ENCODE measurements around the gene KRT31.

Gene KRT31

GRCh38 chr17:41417127-41417526 is 19.7 kb upstream of the KRT31 start:
- peaks cover 10% of the 10 kb centered on the region for H3K4me1 ChIP-seq (ENCODE audit: control insufficient read depth, low read depth, low read length)
- H3K27me3 ChIP-seq (ENCODE audit: control insufficient read depth, insufficient read depth, low read length), result no peaks in the 10 kb centered on the region
- no peak overlapping the region for H3K4me3 ChIP-seq (ENCODE audit: low read length)
- H3K27ac ChIP-seq (ENCODE audit: low read length), result no peak overlapping the region
- H3K36me3 ChIP-seq (ENCODE audit: control insufficient read depth, low read depth, low read length), result no peaks in the 10 kb centered on the region
- no peaks in the 10 kb centered on the region for H3K9me3 ChIP-seq (ENCODE audit: control insufficient read depth, low read depth, low read length)
- no peak overlapping the region for H3K9ac ChIP-seq (ENCODE audit: low read length)

GRCh38 chr17:41416479-41416878 is 19.1 kb upstream of the KRT31 start:
- no peaks in the 10 kb centered on the region for H3K27me3 ChIP-seq (ENCODE audit: control insufficient read depth, insufficient read depth, low read length)
- H3K4me3 ChIP-seq (ENCODE audit: low read length), result no peak overlapping the region
- peaks cover 10% of the 10 kb centered on the region for H3K4me1 ChIP-seq (ENCODE audit: control insufficient read depth, low read depth, low read length)
- no peaks in the 10 kb centered on the region for H3K36me3 ChIP-seq (ENCODE audit: control insufficient read depth, low read depth, low read length)
- no peak overlapping the region for H3K9ac ChIP-seq (ENCODE audit: low read length)
- no peaks in the 10 kb centered on the region for H3K9me3 ChIP-seq (ENCODE audit: control insufficient read depth, low read depth, low read length)
- H3K27ac ChIP-seq (ENCODE audit: low read length), result no peak overlapping the region

GRCh38 chr17:41415833-41416335 is 18.5 kb upstream of the KRT31 start:
- Histone ChIP-seq H3K4me1 (ENCODE audit: control insufficient read depth, low read depth, low read length) (peaks cover 10% of the 10 kb centered on the region), H3K9ac (ENCODE audit: low read length) (no peak overlapping the region), H3K9me3 (ENCODE audit: control insufficient read depth, low read depth, low read length) (no peaks in the 10 kb centered on the region), H3K4me3 (ENCODE audit: low read length) (no peak overlapping the region), H3K27me3 (ENCODE audit: control insufficient read depth, insufficient read depth, low read length) (no peaks in the 10 kb centered on the region), H3K27ac (ENCODE audit: low read length) (no peak overlapping the region), H3K36me3 (ENCODE audit: control insufficient read depth, low read depth, low read length) (no peaks in the 10 kb centered on the region)

- Histone ChIP-seq H3K4me1 (ENCODE audit: control insufficient read depth, low read depth, low read length) (peaks cover 10% of the 10 kb centered on the region), H3K9me3 (ENCODE audit: control insufficient read depth, low read depth, low read length) (no peaks in the 10 kb centered on the region), H3K9ac (ENCODE audit: low read length) (no peak overlapping the region), H3K27me3 (ENCODE audit: control insufficient read depth, insufficient read depth, low read length) (no peaks in the 10 kb centered on the region), H3K27ac (ENCODE audit: low read length) (no peak overlapping the region), H3K36me3 (ENCODE audit: control insufficient read depth, low read depth, low read length) (no peaks in the 10 kb centered on the region), H3K4me3 (ENCODE audit: low read length) (no peak overlapping the region)
Observed at GRCh38 chr17:41415411-41415810, 18.0 kb upstream of the KRT31 start.

DNA sequence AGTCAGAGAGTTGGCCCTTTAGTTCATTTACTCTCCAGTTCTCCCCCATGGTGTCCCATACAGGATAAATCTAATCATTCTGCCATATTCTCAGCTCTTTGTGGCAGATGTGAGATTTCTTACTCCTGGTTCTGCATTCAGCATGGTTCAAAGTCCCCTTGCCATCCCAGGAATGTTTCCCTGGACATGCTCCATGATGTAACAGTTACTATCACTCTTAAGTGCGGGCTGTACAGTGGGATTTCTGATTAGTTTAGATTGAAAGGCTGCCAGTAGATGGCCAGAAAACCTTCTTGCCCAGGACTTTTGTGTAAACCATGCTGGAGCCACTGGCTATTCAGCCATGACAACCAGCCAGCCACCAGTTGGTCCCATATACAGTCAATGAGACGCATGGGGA is 16.6 kb upstream of the KRT31 start:
- Histone ChIP-seq H3K9ac (ENCODE audit: low read length) (no peak overlapping the region), H3K27me3 (ENCODE audit: control insufficient read depth, insufficient read depth, low read length) (no peaks in the 10 kb centered on the region), H3K4me3 (ENCODE audit: low read length) (no peak overlapping the region), H3K4me1 (ENCODE audit: control insufficient read depth, low read depth, low read length) (peaks cover 10% of the 10 kb centered on the region), H3K27ac (ENCODE audit: low read length) (no peak overlapping the region), H3K9me3 (ENCODE audit: control insufficient read depth, low read depth, low read length) (no peaks in the 10 kb centered on the region), H3K36me3 (ENCODE audit: control insufficient read depth, low read depth, low read length) (no peaks in the 10 kb centered on the region)

DNA sequence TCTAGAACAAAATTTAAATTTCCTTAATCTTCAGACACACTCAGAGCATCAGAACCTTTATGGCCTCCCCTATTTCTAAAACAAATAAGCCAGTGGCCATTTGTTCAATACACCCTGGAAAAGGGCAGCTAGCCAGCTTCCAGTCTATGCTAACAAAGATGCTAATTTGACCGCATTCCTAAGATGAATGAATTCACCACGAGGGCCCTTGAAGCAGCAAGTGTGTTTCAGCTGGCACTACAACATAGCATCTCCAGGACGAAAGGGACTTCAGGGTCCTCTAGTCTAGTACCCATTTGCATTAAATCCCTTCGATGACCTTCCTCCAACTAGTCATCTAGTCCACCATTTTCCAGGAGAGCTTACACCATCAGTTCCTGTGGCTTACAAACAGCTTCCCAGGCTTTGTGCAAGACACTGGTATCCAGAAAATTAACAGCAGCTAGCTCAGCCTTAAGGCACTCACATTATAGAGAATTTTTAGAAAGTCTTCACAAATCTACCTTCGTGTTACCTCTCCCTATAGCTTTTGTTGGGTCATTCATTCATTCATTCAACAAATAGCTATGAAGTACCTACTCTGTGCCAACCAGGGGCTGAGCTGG is 16.0 kb upstream of the KRT31 start:
- Histone ChIP-seq H3K9me3 (ENCODE audit: control insufficient read depth, low read depth, low read length) (no peaks in the 10 kb centered on the region), H3K27ac (ENCODE audit: low read length) (no peak overlapping the region), H3K4me3 (ENCODE audit: low read length) (no peak overlapping the region), H3K27me3 (ENCODE audit: control insufficient read depth, insufficient read depth, low read length) (no peaks in the 10 kb centered on the region), H3K9ac (ENCODE audit: low read length) (no peak overlapping the region), H3K4me1 (ENCODE audit: control insufficient read depth, low read depth, low read length) (peaks cover 10% of the 10 kb centered on the region), H3K36me3 (ENCODE audit: control insufficient read depth, low read depth, low read length) (no peaks in the 10 kb centered on the region)

- Histone ChIP-seq H3K4me3 (ENCODE audit: low read length) (no peak overlapping the region), H3K27ac (ENCODE audit: low read length) (no peak overlapping the region), H3K36me3 (ENCODE audit: control insufficient read depth, low read depth, low read length) (no peaks in the 10 kb centered on the region), H3K9me3 (ENCODE audit: control insufficient read depth, low read depth, low read length) (no peaks in the 10 kb centered on the region), H3K27me3 (ENCODE audit: control insufficient read depth, insufficient read depth, low read length) (no peaks in the 10 kb centered on the region), H3K9ac (ENCODE audit: low read length) (no peak overlapping the region), H3K4me1 (ENCODE audit: control insufficient read depth, low read depth, low read length) (peaks cover 10% of the 10 kb centered on the region)
Observed at GRCh38 chr17:41411072-41411840, 13.8 kb upstream of the KRT31 start.

DNA sequence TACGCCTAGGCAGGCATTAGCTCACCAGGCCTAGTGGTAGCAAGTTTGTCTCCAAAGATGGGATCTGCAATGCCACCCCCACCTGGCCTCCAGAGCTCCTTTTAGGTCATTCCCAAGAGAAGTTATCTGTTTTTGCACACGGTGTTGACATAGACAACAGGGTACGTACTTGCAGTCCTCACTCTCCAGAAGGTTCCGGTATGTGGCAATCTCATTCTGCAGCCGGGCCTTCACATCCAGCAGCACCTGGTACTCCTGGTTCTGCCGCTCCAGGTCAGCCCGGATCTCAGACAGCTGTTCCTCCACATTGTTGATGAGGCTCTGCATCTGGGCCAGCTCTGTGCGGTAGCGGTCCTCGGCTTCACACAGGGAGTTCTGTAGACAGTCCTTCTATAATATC is 9.8 kb upstream of the KRT31 start:
- no peaks in the 10 kb centered on the region for H3K27me3 ChIP-seq (ENCODE audit: control insufficient read depth, insufficient read depth, low read length)
- no peaks in the 10 kb centered on the region for H3K36me3 ChIP-seq (ENCODE audit: control insufficient read depth, low read depth, low read length)
- H3K9me3 ChIP-seq (ENCODE audit: control insufficient read depth, low read depth, low read length), result no peaks in the 10 kb centered on the region
- H3K27ac ChIP-seq (ENCODE audit: low read length), result no peak overlapping the region
- no peak overlapping the region for H3K9ac ChIP-seq (ENCODE audit: low read length)
- no peak overlapping the region for H3K4me3 ChIP-seq (ENCODE audit: low read length)
- H3K4me1 ChIP-seq (ENCODE audit: control insufficient read depth, low read depth, low read length), result no peaks in the 10 kb centered on the region

DNA sequence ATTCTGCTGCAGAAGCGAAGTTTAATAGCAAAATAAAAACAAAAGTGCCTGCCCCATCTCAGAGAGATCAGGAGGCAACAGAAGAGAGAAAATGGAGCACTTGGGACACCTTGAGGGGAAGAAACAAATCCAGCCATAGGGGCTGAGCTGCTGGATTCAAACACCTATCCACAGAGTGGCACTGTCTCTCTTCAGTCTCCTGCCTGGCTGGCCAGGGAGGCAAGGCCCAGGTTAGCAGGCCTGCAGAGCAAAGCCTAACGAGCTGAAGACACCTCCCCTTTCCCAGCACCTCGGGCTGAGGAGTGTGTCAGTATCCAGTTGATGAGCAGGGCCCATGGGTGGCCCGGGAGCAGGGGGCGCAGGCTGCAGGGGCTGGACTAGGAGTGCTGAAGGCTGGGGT is 8.8 kb upstream of the KRT31 start:
- H3K27ac ChIP-seq (ENCODE audit: low read length), result no peak overlapping the region
- H3K4me3 ChIP-seq (ENCODE audit: low read length), result no peak overlapping the region
- H3K36me3 ChIP-seq (ENCODE audit: control insufficient read depth, low read depth, low read length), result no peaks in the 10 kb centered on the region
- no peaks in the 10 kb centered on the region for H3K27me3 ChIP-seq (ENCODE audit: control insufficient read depth, insufficient read depth, low read length)
- H3K9me3 ChIP-seq (ENCODE audit: control insufficient read depth, low read depth, low read length), result no peaks in the 10 kb centered on the region
- H3K9ac ChIP-seq (ENCODE audit: low read length), result no peak overlapping the region
- no peaks in the 10 kb centered on the region for H3K4me1 ChIP-seq (ENCODE audit: control insufficient read depth, low read depth, low read length)

GRCh38 chr17:41404024-41404671 is 6.7 kb upstream of the KRT31 start:
- Histone ChIP-seq H3K27ac (ENCODE audit: low read length) (no peak overlapping the region), H3K9me3 (ENCODE audit: control insufficient read depth, low read depth, low read length) (no peaks in the 10 kb centered on the region), H3K27me3 (ENCODE audit: control insufficient read depth, insufficient read depth, low read length) (no peaks in the 10 kb centered on the region), H3K36me3 (ENCODE audit: control insufficient read depth, low read depth, low read length) (no peaks in the 10 kb centered on the region), H3K4me3 (ENCODE audit: low read length) (no peak overlapping the region), H3K4me1 (ENCODE audit: control insufficient read depth, low read depth, low read length) (no peaks in the 10 kb centered on the region), H3K9ac (ENCODE audit: low read length) (no peak overlapping the region)

DNA sequence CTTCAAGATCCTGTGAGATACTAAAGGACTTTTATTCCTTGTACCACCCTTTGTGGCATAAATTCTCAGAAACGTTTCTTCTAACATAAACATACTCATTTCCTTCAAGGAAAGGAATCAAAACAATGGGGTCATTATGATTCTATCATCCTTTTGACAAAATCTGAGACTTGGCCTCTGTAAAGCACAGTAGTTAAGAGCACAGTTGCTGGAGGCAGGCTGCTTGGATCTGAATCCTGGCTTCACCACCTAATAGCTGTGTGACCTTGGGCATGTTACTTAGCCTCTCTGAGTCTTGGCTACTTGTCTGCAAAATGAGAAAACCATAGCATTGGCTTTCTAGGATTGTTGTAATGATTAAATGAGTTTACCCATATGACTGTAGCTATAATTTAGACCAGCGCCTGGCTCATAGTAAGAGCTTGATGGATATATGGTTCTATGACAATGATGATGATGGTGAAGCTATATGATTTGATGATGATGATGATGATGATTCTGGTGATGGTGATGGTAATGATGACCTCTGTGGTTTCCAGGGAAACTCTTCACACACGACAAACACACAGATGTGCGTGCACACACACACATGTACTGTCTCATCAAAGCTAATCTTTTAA is 6.1 kb upstream of the KRT31 start:
- H3K4me1 ChIP-seq (ENCODE audit: control insufficient read depth, low read depth, low read length), result no peaks in the 10 kb centered on the region
- H3K4me3 ChIP-seq (ENCODE audit: low read length), result no peak overlapping the region
- no peaks in the 10 kb centered on the region for H3K9me3 ChIP-seq (ENCODE audit: control insufficient read depth, low read depth, low read length)
- no peaks in the 10 kb centered on the region for H3K27me3 ChIP-seq (ENCODE audit: control insufficient read depth, insufficient read depth, low read length)
- H3K9ac ChIP-seq (ENCODE audit: low read length), result no peak overlapping the region
- no peak overlapping the region for H3K27ac ChIP-seq (ENCODE audit: low read length)
- no peaks in the 10 kb centered on the region for H3K36me3 ChIP-seq (ENCODE audit: control insufficient read depth, low read depth, low read length)

All from iPS-18a (cell line).